GM21423 (cell line): ENCODE results near the gene PLPP4.

Experiments used
- ATAC-seq: cut with Tn5 transposase; IDR thresholded peaks from one replicate; pipeline ENCODE4 v1.9.1; 2021; ENCODE audit warnings: mild to moderate bottlenecking, moderate library complexity; ENCODE audit not compliant: unreplicated experiment

Gene PLPP4

GRCh38 chr10:120515741-120516140 is 58.7 kb downstream of the PLPP4 start:
- no peak for ATAC-seq

- no peak for ATAC-seq
Measured at GRCh38 chr10:120516426-120516825, 59.4 kb downstream of the PLPP4 start.

GRCh38 chr10:120517196-120517595 is 60.2 kb downstream of the PLPP4 start:
- ATAC-seq: no peak

- ATAC-seq: no peak
Measured at GRCh38 chr10:120517881-120518484, 61.0 kb downstream of the PLPP4 start.

- ATAC-seq: no peak
Measured at GRCh38 chr10:120521880-120522279, 64.9 kb downstream of the PLPP4 start.

GRCh38 chr10:120527691-120528090 is 70.7 kb downstream of the PLPP4 start:
- no peak for ATAC-seq

GRCh38 chr10:120530699-120531098 is 73.7 kb downstream of the PLPP4 start:
- no peak for ATAC-seq

- ATAC-seq: no peak
Measured at GRCh38 chr10:120538091-120538490, 81.1 kb downstream of the PLPP4 start.

GRCh38 chr10:120539076-120539475 is 82.0 kb downstream of the PLPP4 start:
- no peak for ATAC-seq

GRCh38 chr10:120540486-120540885 is 83.5 kb downstream of the PLPP4 start:
- ATAC-seq: no peak

GRCh38 chr10:120541984-120542383 is 85.0 kb downstream of the PLPP4 start:
- no peak for ATAC-seq

GRCh38 chr10:120542591-120542990 is 85.6 kb downstream of the PLPP4 start:
- ATAC-seq: no peak

- no peak for ATAC-seq
Measured at GRCh38 chr10:120543291-120543690, 86.3 kb downstream of the PLPP4 start.

GRCh38 chr10:120548210-120548609 is 91.2 kb downstream of the PLPP4 start:
- ATAC-seq: no peak

GRCh38 chr10:120552262-120552661 is 95.2 kb downstream of the PLPP4 start:
- ATAC-seq: no peak

- ATAC-seq: no peak
Measured at GRCh38 chr10:120553911-120554310, 96.9 kb downstream of the PLPP4 start.

GRCh38 chr10:120555436-120555835 is 98.4 kb downstream of the PLPP4 start:
- ATAC-seq: no peak

GRCh38 chr10:120555842-120556532 is 99.0 kb downstream of the PLPP4 start:
- no peak for ATAC-seq

- ATAC-seq: no peak
Measured at GRCh38 chr10:120557311-120557710, 100.3 kb downstream of the PLPP4 start.

- ATAC-seq: no peak
Measured at GRCh38 chr10:120559800-120560199, 102.8 kb downstream of the PLPP4 start.

GRCh38 chr10:120562956-120563355 is 105.9 kb downstream of the PLPP4 start:
- no peak for ATAC-seq

- ATAC-seq: no peak
Measured at GRCh38 chr10:120570418-120570817, 113.4 kb downstream of the PLPP4 start.

GRCh38 chr10:120571266-120571665 is 114.2 kb downstream of the PLPP4 start:
- ATAC-seq: no peak
